ENCODE data around the gene TMEM181.
A peak's percentile ranks its signal among the peaks of the same experiment; 100 is the strongest.
"Not testable (repeated sequence)": the region's sequence is repeated elsewhere in the genome, so short reads cannot be mapped to it uniquely, and the experiment has no call there.

Gene TMEM181

GRCh38 chr6:158559895-158560835, at the start of gene TMEM181:
TMEM181 (plus strand) TSS chr6:158560091; CDS start chr6:158560225, 134 bp downstream.
- peak; percentile 87 for DNase-seq (ENCODE audit: low spot score)

GRCh38 chr6:158512809-158513208, 47.1 kb upstream of the TMEM181 start:
- DNase-seq (ENCODE audit: low spot score) = no peak

- DNase-seq (ENCODE audit: low spot score) = no peak
These were observed 45.7 kb upstream of the TMEM181 start for GRCh38 chr6:158514176-158514575.

GRCh38 chr6:158514991-158515390, 44.9 kb upstream of the TMEM181 start:
- DNase-seq (ENCODE audit: low spot score) = no peak

- DNase-seq (ENCODE audit: low spot score) = no peak
These were observed 43.8 kb upstream of the TMEM181 start for GRCh38 chr6:158516098-158516497.

GRCh38 chr6:158517038-158517437, 42.9 kb upstream of the TMEM181 start:
- DNase-seq (ENCODE audit: low spot score) = no peak

- no peak for DNase-seq (ENCODE audit: low spot score)
These were observed 42.3 kb upstream of the TMEM181 start for GRCh38 chr6:158517581-158517980.

GRCh38 chr6:158518191-158519127, 41.4 kb upstream of the TMEM181 start:
- peak; percentile 72 for DNase-seq (ENCODE audit: low spot score)

- DNase-seq (ENCODE audit: low spot score) = no peak
These were observed 40.6 kb upstream of the TMEM181 start for GRCh38 chr6:158519300-158519699.

- no peak for DNase-seq (ENCODE audit: low spot score)
These were observed 40.1 kb upstream of the TMEM181 start for GRCh38 chr6:158519761-158520160.

- DNase-seq (ENCODE audit: low spot score) = not testable (repeated sequence)
These were observed 38.9 kb upstream of the TMEM181 start for GRCh38 chr6:158520975-158521374.

GRCh38 chr6:158521759-158522158, 38.1 kb upstream of the TMEM181 start:
- DNase-seq (ENCODE audit: low spot score) = no peak

- no peak for DNase-seq (ENCODE audit: low spot score)
These were observed 37.3 kb upstream of the TMEM181 start for GRCh38 chr6:158522616-158523015.

- DNase-seq (ENCODE audit: low spot score) = no peak
These were observed 35.6 kb upstream of the TMEM181 start for GRCh38 chr6:158524311-158524710.

- not testable (repeated sequence) for DNase-seq (ENCODE audit: low spot score)
These were observed 32.0 kb upstream of the TMEM181 start for GRCh38 chr6:158527858-158528257.

GRCh38 chr6:158528826-158529225, 31.1 kb upstream of the TMEM181 start:
- no peak for DNase-seq (ENCODE audit: low spot score)

- no peak for DNase-seq (ENCODE audit: low spot score)
These were observed 30.3 kb upstream of the TMEM181 start for GRCh38 chr6:158529629-158530028.

- no peak for DNase-seq (ENCODE audit: low spot score)
These were observed 28.3 kb upstream of the TMEM181 start for GRCh38 chr6:158531566-158531965.

- no peak for DNase-seq (ENCODE audit: low spot score)
These were observed 27.9 kb upstream of the TMEM181 start for GRCh38 chr6:158531970-158532369.

- peak; percentile 72 for DNase-seq (ENCODE audit: low spot score)
These were observed 23.6 kb upstream of the TMEM181 start for GRCh38 chr6:158536084-158536890.

- DNase-seq (ENCODE audit: low spot score) = no peak
These were observed 22.7 kb upstream of the TMEM181 start for GRCh38 chr6:158536891-158537798.
